ENCODE measurements around the gene ILKAP.

DNA sequence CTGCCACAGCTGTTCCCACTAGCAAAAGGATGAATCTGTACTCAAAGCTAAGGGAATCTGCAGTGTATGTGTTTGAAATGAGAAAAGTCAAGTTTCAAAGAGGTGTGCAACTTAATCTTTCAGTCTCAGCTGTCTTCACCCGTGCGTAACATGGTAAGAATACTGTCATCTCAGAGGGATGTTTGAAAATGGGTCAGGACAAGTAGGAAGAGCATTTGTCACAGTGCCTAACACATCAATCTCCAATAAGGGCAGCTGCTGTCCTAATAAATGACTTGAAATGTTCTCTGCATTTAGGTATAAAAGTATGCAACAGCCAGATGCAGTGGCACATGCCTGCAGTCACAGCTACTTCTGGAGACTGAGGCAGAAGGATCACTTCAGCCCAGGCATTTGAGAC is 13.1 kb downstream of the ILKAP start:
- no peak for TF ChIP-seq HDAC2 (IDR thresholded peaks at IDR 0.05)
- TF ChIP-seq, protein P1, sequence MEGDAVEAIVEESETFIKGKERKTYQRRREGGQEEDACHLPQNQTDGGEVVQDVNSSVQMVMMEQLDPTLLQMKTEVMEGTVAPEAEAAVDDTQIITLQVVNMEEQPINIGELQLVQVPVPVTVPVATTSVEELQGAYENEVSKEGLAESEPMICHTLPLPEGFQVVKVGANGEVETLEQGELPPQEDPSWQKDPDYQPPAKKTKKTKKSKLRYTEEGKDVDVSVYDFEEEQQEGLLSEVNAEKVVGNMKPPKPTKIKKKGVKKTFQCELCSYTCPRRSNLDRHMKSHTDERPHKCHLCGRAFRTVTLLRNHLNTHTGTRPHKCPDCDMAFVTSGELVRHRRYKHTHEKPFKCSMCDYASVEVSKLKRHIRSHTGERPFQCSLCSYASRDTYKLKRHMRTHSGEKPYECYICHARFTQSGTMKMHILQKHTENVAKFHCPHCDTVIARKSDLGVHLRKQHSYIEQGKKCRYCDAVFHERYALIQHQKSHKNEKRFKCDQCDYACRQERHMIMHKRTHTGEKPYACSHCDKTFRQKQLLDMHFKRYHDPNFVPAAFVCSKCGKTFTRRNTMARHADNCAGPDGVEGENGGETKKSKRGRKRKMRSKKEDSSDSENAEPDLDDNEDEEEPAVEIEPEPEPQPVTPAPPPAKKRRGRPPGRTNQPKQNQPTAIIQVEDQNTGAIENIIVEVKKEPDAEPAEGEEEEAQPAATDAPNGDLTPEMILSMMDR (IDR thresholded peaks at IDR 0.05): no peak
- TF ChIP-seq, protein P2, sequence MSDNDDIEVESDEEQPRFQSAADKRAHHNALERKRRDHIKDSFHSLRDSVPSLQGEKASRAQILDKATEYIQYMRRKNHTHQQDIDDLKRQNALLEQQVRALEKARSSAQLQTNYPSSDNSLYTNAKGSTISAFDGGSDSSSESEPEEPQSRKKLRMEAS (IDR thresholded peaks at IDR 0.05): no peak
- TF ChIP-seq SMC3 (IDR thresholded peaks at IDR 0.05): no peak
- no peak for TF ChIP-seq POLR2AphosphoS2 (conservative IDR thresholded peaks at IDR 0.05; ENCODE audit: low read length)
- TF ChIP-seq MYC (IDR thresholded peaks at IDR 0.05; ENCODE audit: borderline replicate concordance, low read length): no peak
